Epithelial cell of esophagus (primary cell): ENCODE results near the gene SLIT2.
A peak's percentile ranks its signal among the peaks of the same experiment; 100 is the strongest.

Experiments
- DNase-seq: peaks from one replicate; pipeline ENCODE4 v3.0.0; 2010; ENCODE audit warnings: low read depth
- H3K4me3 ChIP-seq: 2 replicates; pipeline ENCODE4 v1.5.1; 2011; ENCODE audit warnings: mild to moderate bottlenecking, low read length, control low read depth
- CTCF ChIP-seq: IDR thresholded peaks from 2 replicates; pipeline ENCODE4 v1.5.1; 2011; ENCODE audit warnings: low read depth, mild to moderate bottlenecking, low read length, control low read depth, inconsistent platforms; ENCODE audit not compliant: insufficient read depth; ENCODE audit errors: missing control alignments

Gene SLIT2

GRCh38 chr4:20287246-20287645 is 35.5 kb downstream of the SLIT2 start:
- no peak overlapping the region for H3K4me3 ChIP-seq
- TF ChIP-seq CTCF = no peak
- DNase-seq = peak; percentile 37

- no peak for DNase-seq
- TF ChIP-seq CTCF = no peak
- H3K4me3 ChIP-seq = no peak overlapping the region
Measured at GRCh38 chr4:20288047-20288650, 36.4 kb downstream of the SLIT2 start.

- TF ChIP-seq CTCF = no peak
- DNase-seq = peak; percentile 74
- H3K4me3 ChIP-seq = no peak overlapping the region
Measured at GRCh38 chr4:20288846-20289512, 37.3 kb downstream of the SLIT2 start.

- TF ChIP-seq CTCF = no peak
- no peak for DNase-seq
- H3K4me3 ChIP-seq = no peak overlapping the region
Measured at GRCh38 chr4:20289782-20290181, 38.1 kb downstream of the SLIT2 start.

- DNase-seq = no peak
- no peak for TF ChIP-seq CTCF
- no peak overlapping the region for H3K4me3 ChIP-seq
Measured at GRCh38 chr4:20292739-20293138, 41.0 kb downstream of the SLIT2 start.

- no peak for TF ChIP-seq CTCF
- DNase-seq = no peak
- no peak overlapping the region for H3K4me3 ChIP-seq
Measured at GRCh38 chr4:20297261-20297660, 45.6 kb downstream of the SLIT2 start.

- no peak overlapping the region for H3K4me3 ChIP-seq
- TF ChIP-seq CTCF = no peak
- DNase-seq = no peak
Measured at GRCh38 chr4:20297783-20298182, 46.1 kb downstream of the SLIT2 start.
